ENCODE measurements around the gene LRRC36. TPM values are rescaled to one million over a fixed set of nuclear protein-coding genes. Genes with fewer than 3 reads are reported as not detected.

The LRRC36 gene
- total and polyA plus RNA-seq, 2 of the 13 experiments (the other 11 are each of a cell fraction or from before 2014, with no cell fraction given) = 0.12 to 0.15 TPM

GRCh38 chr16:67294938-67295361, 31.7 kb upstream of the LRRC36 start:
- CTCF ChIA-PET (ENCODE audit: low intra/inter-chr PET ratio, low total read pairs) = no interaction called here
- Histone ChIP-seq H3K9me3 (ENCODE audit: low read length) (no peaks in the 10 kb centered on the region), H2AFZ (ENCODE audit: low read length) (no peak overlapping the region), H3K27ac (ENCODE audit: extremely low read length, insufficient read depth, low read length) (no peak overlapping the region), H3K4me1 (ENCODE audit: insufficient read depth, low read length) (no peaks in the 10 kb centered on the region), H3K4me2 (ENCODE audit: low read depth, low read length) (no peak overlapping the region), H4K20me1 (ENCODE audit: insufficient read depth, low read length) (no peaks in the 10 kb centered on the region), H3K36me3 (replicated peaks in 1 of 2; ENCODE audit: control insufficient read depth in 1 of 2, insufficient read depth in 2 of 2, low read length in 2 of 2) (no peaks in the 10 kb centered on the region), H3K4me3 (replicated peaks in 1 of 3; ENCODE audit: insufficient read depth in 1 of 3, low read depth in 2 of 3, low read length in 3 of 3) (no peak overlapping the region), H3K27me3 (ENCODE audit: control insufficient read depth in 1 of 2, insufficient read depth in 2 of 2, low read length in 2 of 2) (peaks cover 0 to 40% of the 10 kb centered on the region in 2 experiments; a peak in 4 of 5 replicates), H3K9ac (ENCODE audit: insufficient read depth, low read depth, low read length) (no peak overlapping the region), H3K79me2 (ENCODE audit: insufficient read depth, low read length) (no peaks in the 10 kb centered on the region)
- FAIRE-seq (no peak), ATAC-seq (no peak; the same call in 2 of the 3 replicates), DNase-seq (ENCODE audit: low spot score) (no peak)
- intact Hi-C loops (cut with micrococcal nuclease; ENCODE audit: unreplicated experiment) = no loop called here
- TF ChIP-seq PHF8 (CRISPR knock-in tag; IDR thresholded peaks at IDR 0.05) = no peak
- no peak for TF ChIP-seq THRA (CRISPR knock-in tag; IDR thresholded peaks at IDR 0.05; ENCODE audit: borderline replicate concordance)
- no peak for TF ChIP-seq CEBPZ (IDR thresholded peaks at IDR 0.05; ENCODE audit: low read length)
- no peak for TF ChIP-seq ZNF777 (CRISPR knock-in tag; IDR thresholded peaks at IDR 0.05)
- no peak for TF ChIP-seq ZNF761 (CRISPR knock-in tag; conservative IDR thresholded peaks at IDR 0.05)
- no peak for TF ChIP-seq HNF1B (CRISPR knock-in tag; IDR thresholded peaks at IDR 0.05)
- no peak for TF ChIP-seq ATM (IDR thresholded peaks at IDR 0.05; ENCODE audit: borderline replicate concordance)
- TF ChIP-seq DPF2 (CRISPR knock-in tag; IDR thresholded peaks at IDR 0.05; ENCODE audit: borderline replicate concordance, low read depth) = no peak
- no peak for TF ChIP-seq NFIB (CRISPR knock-in tag; IDR thresholded peaks at IDR 0.05; ENCODE audit: borderline replicate concordance)
- no peak for TF ChIP-seq BCL6 (CRISPR knock-in tag; IDR thresholded peaks at IDR 0.05)
- no peak for TF ChIP-seq MTA3 (CRISPR knock-in tag; IDR thresholded peaks at IDR 0.05)
- TF ChIP-seq TOE1 (CRISPR knock-in tag; IDR thresholded peaks at IDR 0.05) = no peak
- TF ChIP-seq ZMYM2 (CRISPR knock-in tag; IDR thresholded peaks at IDR 0.05) = no peak
- no peak for TF ChIP-seq BRCA1 (CRISPR knock-in tag; IDR thresholded peaks at IDR 0.05)
- BruUV-seq (replicated peaks) = no TSS peak
- POLR2A ChIA-PET = no interaction called here
- in situ Hi-C loops (cut with HindIII; ENCODE audit: extremely low pct_ligation_motif_present, low pct_unique_long_range_greater_than_20kb) = no loop called here
- 41% methylated on average over 6 of the region's 7 CpGs for WGBS (ENCODE audit: low lambda C conversion rate)
